HL-60 (cell line): ENCODE results near the gene RFTN1.

Source experiments
- CTCF ChIP-seq: IDR thresholded peaks from one replicate; pipeline ENCODE4 v1.5.1; 2011; ENCODE audit warnings: low read length, control low read depth, inconsistent platforms; ENCODE audit not compliant: insufficient read depth
- GABPA ChIP-seq: IDR thresholded peaks from 2 replicates; pipeline ENCODE4 v1.6.1; 2012; ENCODE audit warnings: low read depth
- POLR2AphosphoS5 ChIP-seq: IDR thresholded peaks from 2 replicates; pipeline ENCODE4 v1.6.1; 2012; ENCODE audit warnings: low read depth
- REST ChIP-seq: IDR thresholded peaks from 2 replicates; pipeline ENCODE4 v1.6.1; 2012; ENCODE audit warnings: low read depth; ENCODE audit not compliant: insufficient replicate concordance
- SPI1 ChIP-seq: IDR thresholded peaks from 2 replicates; pipeline ENCODE4 v1.6.1; 2012; ENCODE audit warnings: low read depth, mild to moderate bottlenecking, borderline replicate concordance

- TF ChIP-seq CTCF (no peak), GABPA (no peak), POLR2AphosphoS5 (peak; percentile 45; the same call in 1 of the 2 replicates), REST (no peak), SPI1 (no peak)
Observed at GRCh38 chr3:16337856-16338540, 175.5 kb downstream of the RFTN1 start.
